B cell (primary cell): ENCODE data around the gene FRMD4A. TPM values are rescaled to one million over a fixed set of nuclear protein-coding genes. Genes with fewer than 3 reads are reported as not detected.

ENCODE experiments used
- ATAC-seq: fragments of 200-7000 bp; cut with Tn5 transposase; one replicate; pipeline ENCODE4 v1.10.0; 2021; ENCODE audit warnings: low read depth, mild to moderate bottlenecking, moderate number of reproducible peaks, moderate library complexity
- CTCF ChIA-PET: fragments of 350-600 bp; sonication (Branson Sonifier 250); formaldehyde crosslinking; loops from one replicate; lab custom pipeline; 2021; ENCODE audit warnings: antibody characterized with exemption, inconsistent platforms; lab: Charles Lee
- POLR2A ChIA-PET: fragments of 350-600 bp; sonication (Branson Sonifier 250); formaldehyde crosslinking; loops from one replicate; lab custom pipeline; 2021; ENCODE audit warnings: antibody characterized with exemption; lab: Charles Lee
- DNase-seq: peaks from one replicate; pipeline ENCODE4 v3.0.0; 2013
- H2AFZ ChIP-seq: 2 replicates; pipeline ENCODE4 v1.6.1; 2012; ENCODE audit warnings: mild to moderate bottlenecking, low read depth, low read length; ENCODE audit not compliant: insufficient read depth, poor library complexity, severe bottlenecking
- H3K27ac ChIP-seq, 2 donors: 1 replicate in 1 of 2; 2 replicates in 1 of 2; pipeline ENCODE4 v1.5.1; 2012 to 2013; ENCODE audit warnings: low read length in 2 of 2, mild to moderate bottlenecking in 2 of 2, moderate library complexity in 1 of 2
- H3K27me3 ChIP-seq, 4 experiments: fragments of 200-600 bp in 1 of 4; sonication (generic) in 1 of 4; replicated peaks in 1 of 4; 1 replicate in 2 of 4; 2 replicates in 2 of 4; pipeline versions ENCODE4 v1.6.1 to v1.7.0; 2013 to 2016; ENCODE audit warnings: low read length in 3 of 4, mild to moderate bottlenecking in 2 of 4, mixed read lengths in 1 of 4, moderate library complexity in 1 of 4; ENCODE audit not compliant: insufficient read depth in 4 of 4, control insufficient read depth in 3 of 4; ENCODE audit errors: control extremely low read depth in 1 of 4
- H3K36me3 ChIP-seq, 2 experiments: replicated peaks in 1 of 2; 1 replicate in 1 of 2; 2 replicates in 1 of 2; pipeline versions ENCODE4 v1.6.1 to v1.7.1; 2013; ENCODE audit warnings: low read length in 1 of 2; ENCODE audit not compliant: insufficient read depth in 2 of 2, control insufficient read depth in 1 of 2; ENCODE audit errors: control extremely low read depth in 1 of 2, extremely low read depth in 1 of 2
- H3K4me1 ChIP-seq, 2 donors: fragments of 200-600 bp in 1 of 2; sonication (generic) in 1 of 2; 1 replicate in 1 of 2; 2 replicates in 1 of 2; pipeline versions ENCODE4 v1.5.1 to v1.6.1; 2013 to 2017; ENCODE audit warnings: low read length in 2 of 2; ENCODE audit not compliant: control insufficient read depth in 2 of 2, insufficient read depth in 2 of 2
- H3K4me2 ChIP-seq: replicated peaks from 2 replicates; pipeline ENCODE3; 2012; ENCODE audit warnings: mild to moderate bottlenecking, low read depth, low read length; ENCODE audit not compliant: poor library complexity, severe bottlenecking
- H3K4me3 ChIP-seq, 5 experiments: fragments of 200-600 bp in 1 of 5; sonication (generic) in 1 of 5; 1 replicate in 3 of 5; 2 replicates in 2 of 5; pipeline versions ENCODE4 v1.5.1 to v1.7.0; 2011 to 2016; ENCODE audit warnings: low read length in 4 of 5, mild to moderate bottlenecking in 4 of 5, low read depth in 2 of 5, control low read depth in 1 of 5, moderate library complexity in 1 of 5; ENCODE audit not compliant: insufficient read depth in 1 of 5; ENCODE audit errors: control extremely low read depth in 1 of 5, extremely low read depth in 1 of 5
- H3K79me2 ChIP-seq: fragments of 200-600 bp; sonication (generic); one replicate; pipeline ENCODE4 v1.6.0; 2016; ENCODE audit warnings: low read length; ENCODE audit not compliant: control insufficient read depth, insufficient read depth
- H3K9ac ChIP-seq: fragments of 200-600 bp; sonication (generic); 2 replicates; pipeline ENCODE4 v1.6.1; 2017; ENCODE audit warnings: mild to moderate bottlenecking, low read length, moderate library complexity
- H3K9me3 ChIP-seq, 3 donors: one replicate each; pipeline versions ENCODE4 v1.6.1 to v1.7.1; 2013; ENCODE audit warnings: low read length in 2 of 3; ENCODE audit not compliant: control insufficient read depth in 2 of 3, insufficient read depth in 1 of 3; ENCODE audit errors: control extremely low read depth in 1 of 3
- H4K20me1 ChIP-seq: 2 replicates; pipeline ENCODE4 v1.6.0; 2012; ENCODE audit warnings: mild to moderate bottlenecking, low read length; ENCODE audit not compliant: insufficient read depth, control insufficient read depth, poor library complexity, severe bottlenecking
- H3K27ac Mint-ChIP-seq: one replicate; pipeline ENCODE4 v1.8.0; 2021; ENCODE audit warnings: mixed read lengths
- H3K27me3 Mint-ChIP-seq: one replicate; pipeline ENCODE4 v1.8.0; 2021; ENCODE audit warnings: mixed read lengths
- H3K4me1 Mint-ChIP-seq: one replicate; pipeline ENCODE4 v1.8.0; 2021; ENCODE audit warnings: mixed read lengths
- H3K4me3 Mint-ChIP-seq: one replicate; pipeline ENCODE4 v1.8.0; 2021; ENCODE audit warnings: mixed read lengths
- H3K9me3 Mint-ChIP-seq: one replicate; pipeline ENCODE4 v1.8.0; 2022; ENCODE audit warnings: mixed read lengths; ENCODE audit not compliant: insufficient read depth
- CTCF ChIP-seq: fragments of 200-600 bp; IDR thresholded peaks from one replicate; pipeline ENCODE4 v1.8.0; 2022; ENCODE audit warnings: antibody characterized with exemption, mild to moderate bottlenecking
- EZH2 ChIP-seq: IDR thresholded peaks from 2 replicates; pipeline ENCODE4 v1.6.1; 2012; ENCODE audit warnings: borderline replicate concordance, low read depth, mild to moderate bottlenecking, moderate library complexity, low read length; ENCODE audit not compliant: insufficient read depth, poor library complexity, severe bottlenecking
- WGBS: methylation state at CpG from one replicate; pipeline ENCODE4 v1.1.5; 2013; ENCODE audit warnings: missing lambda C conversion rate; ENCODE audit not compliant: insufficient coverage; 5-methylcytosine and 5-hydroxymethylcytosine counted together
- intact Hi-C: fragments of 100-400 bp; cut with micrococcal nuclease; formaldehyde crosslinking; loops from one replicate; pipeline ENCODE4 v1.10.0; 2022
- polyA plus RNA-seq: library from polyadenylated mRNA; depleted of rRNA; stranded (reverse); fragments of >200 nt; gene quantifications from 2 replicates; pipeline ENCODE4 v1.2.3, GENCODE V29; 2012
- total RNA-seq, 2 donors: library from RNA; stranded (reverse); fragments of 120-200 nt in 1 of 2; gene quantifications; 1 replicate in 1 of 2; 2 replicates in 1 of 2; pipeline versions ENCODE4 v1.2.3 to v1.2.4, GENCODE V29; 2013 to 2022

FRMD4A gene
- total and polyA plus RNA-seq, 2 donors (not counting 1 experiment from before 2014, with no cell fraction given), result 0.76 to 3.4 TPM

- peaks cover 24% of the 10 kb centered on the region for H3K27me3 Mint-ChIP-seq
- POLR2A ChIA-PET, result no interaction called here
Observed at GRCh38 chr10:14241196-14241595, 89.5 kb downstream of the FRMD4A start.

More at GRCh38 chr10:14241196-14241595, 89.5 kb downstream of the FRMD4A start:
- Histone ChIP-seq H3K79me2 (no peaks in the 10 kb centered on the region), H3K4me3 (no peak overlapping the region), H2AFZ (no peak overlapping the region), H3K27ac (no peak overlapping the region), H3K4me1 (no peaks in the 10 kb centered on the region), H3K9me3 (peaks cover 4 to 8% (median 7%) of the 10 kb centered on the region in 3 donors), H3K36me3 (no peaks in the 10 kb centered on the region), H4K20me1 (no peaks in the 10 kb centered on the region), H3K27me3 (peaks cover 0 to 7% (median 1%) of the 10 kb centered on the region in 4 experiments), H3K4me2 (no peak overlapping the region), H3K9ac (no peak overlapping the region)
- CTCF ChIA-PET, result no interaction called here
- no peaks in the 10 kb centered on the region for H3K4me1 Mint-ChIP-seq
- ATAC-seq (no peak), DNase-seq (no peak)
- intact Hi-C loops, result no loop called here
- TF ChIP-seq EZH2 (no peak), CTCF (no peak)
- no peak overlapping the region for H3K27ac Mint-ChIP-seq
- H3K4me3 Mint-ChIP-seq, result no peak overlapping the region
- no CpG with 5 or more reads among the region's 1 CpG for WGBS
- H3K9me3 Mint-ChIP-seq, result peaks cover 4% of the 10 kb centered on the region
